ENCODE measurements around the gene TBCK. TPM values are rescaled to one million over a fixed set of nuclear protein-coding genes. Genes with fewer than 3 reads are reported as not detected.

The TBCK gene
- total RNA-seq, 1 experiment from 2014 or later: 7.6 TPM

DNA sequence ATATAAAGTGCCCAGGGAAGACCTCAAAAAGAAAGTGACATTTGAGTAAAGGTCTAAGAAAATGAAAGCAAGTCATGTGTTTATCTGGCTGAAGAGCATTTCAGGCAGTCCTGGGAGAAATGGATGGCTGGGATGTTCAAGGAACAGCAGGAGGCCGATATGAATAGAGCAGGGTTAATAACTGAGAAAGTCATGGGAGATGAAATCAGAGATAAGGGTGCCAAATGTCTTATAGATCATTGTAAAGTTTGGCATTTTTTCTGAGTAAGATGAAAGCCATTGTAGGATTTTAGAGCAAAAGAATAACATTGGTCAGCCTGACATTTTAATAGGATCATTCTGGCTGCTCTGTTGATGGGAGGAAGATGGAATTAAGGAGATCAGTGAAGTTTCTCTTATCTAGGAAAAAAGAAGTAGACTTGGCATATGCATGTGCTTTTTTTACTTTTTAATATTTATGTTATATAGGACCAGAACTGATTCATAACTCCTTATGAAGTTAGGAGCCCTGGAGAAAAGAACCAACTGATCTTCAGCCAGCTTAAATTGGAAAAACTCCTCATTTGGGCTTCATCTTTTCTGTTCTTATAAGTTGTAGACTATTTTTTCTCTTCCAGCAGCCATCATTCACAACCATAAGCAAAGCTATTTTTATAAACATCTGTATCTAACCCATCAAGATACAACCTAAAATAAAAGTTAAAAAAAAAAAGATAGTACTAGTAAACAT, 18.9 kb upstream of the TBCK start:
- no peak overlapping the region for H2AFZ ChIP-seq (ENCODE audit: low read length)
- ChIA-PET CTCF (no interaction called here), POLR2A (ENCODE audit: unreplicated experiment) (no interaction called here)
- no peak overlapping the region for H3K9ac ChIP-seq (ENCODE audit: low read length)
- H3F3A ChIP-seq (ENCODE audit: low read length, unreplicated experiment): no peaks in the 10 kb centered on the region
- BruUV-seq (replicated peaks): no TSS peak
- H3K9me3 ChIP-seq (ENCODE audit: low read length): no peaks in the 10 kb centered on the region
- H3K27me3 ChIP-seq (ENCODE audit: low read length): no peaks in the 10 kb centered on the region
- H3K9me2 ChIP-seq (replicated peaks; ENCODE audit: low read length): no peaks in the 10 kb centered on the region
- H4K20me1 ChIP-seq (ENCODE audit: low read length): no peaks in the 10 kb centered on the region
- no peaks in the 10 kb centered on the region for H3K4me1 ChIP-seq (ENCODE audit: insufficient read depth, low read length)
- no peak overlapping the region for H3K27ac ChIP-seq (ENCODE audit: low read length)
- no peak for TF ChIP-seq EZH2phosphoT487 (IDR thresholded peaks at IDR 0.05; ENCODE audit: borderline replicate concordance, low read length)
- TF ChIP-seq CTCF (conservative IDR thresholded peaks at IDR 0.05; ENCODE audit: low read depth, low read length): no peak
- no peak for TF ChIP-seq EZH2 (IDR thresholded peaks at IDR 0.05; ENCODE audit: low read length, unreplicated experiment)
- ATAC-seq: no peak
- intact Hi-C loops (cut with micrococcal nuclease): no loop called here
- H3K36me3 ChIP-seq (ENCODE audit: low read depth, low read length): peaks cover 36% of the 10 kb centered on the region
- no peak overlapping the region for H3K4me3 ChIP-seq (ENCODE audit: low read length)
- H3K79me2 ChIP-seq (ENCODE audit: low read length): no peaks in the 10 kb centered on the region
- no peak for DNase-seq
- H3K4me2 ChIP-seq (ENCODE audit: low read length): no peak overlapping the region

- H3F3A ChIP-seq (ENCODE audit: low read length, unreplicated experiment): peaks cover 2% of the 10 kb centered on the region
- CTCF ChIA-PET: no interaction called here
- no peak overlapping the region for H3K9ac ChIP-seq (ENCODE audit: low read length)
- no peak overlapping the region for H3K27ac ChIP-seq (ENCODE audit: low read length)
- BruUV-seq (replicated peaks): no TSS peak
- ATAC-seq: no peak
- peaks cover 38% of the 10 kb centered on the region for H3K36me3 ChIP-seq (ENCODE audit: low read depth, low read length)
- no peaks in the 10 kb centered on the region for H3K4me1 ChIP-seq (ENCODE audit: insufficient read depth, low read length)
- H3K4me3 ChIP-seq (ENCODE audit: low read length): no peak overlapping the region
- no peak for DNase-seq
- H4K20me1 ChIP-seq (ENCODE audit: low read length): no peaks in the 10 kb centered on the region
- no peaks in the 10 kb centered on the region for H3K9me2 ChIP-seq (replicated peaks; ENCODE audit: low read length)
- H3K27me3 ChIP-seq (ENCODE audit: low read length): no peaks in the 10 kb centered on the region
- H3K9me3 ChIP-seq (ENCODE audit: low read length): no peaks in the 10 kb centered on the region
- intact Hi-C loops (cut with micrococcal nuclease): no loop called here
- no peak overlapping the region for H2AFZ ChIP-seq (ENCODE audit: low read length)
- H3K4me2 ChIP-seq (ENCODE audit: low read length): no peak overlapping the region
- POLR2A ChIA-PET (ENCODE audit: unreplicated experiment): no interaction called here
- no peaks in the 10 kb centered on the region for H3K79me2 ChIP-seq (ENCODE audit: low read length)
- TF ChIP-seq CTCF (conservative IDR thresholded peaks at IDR 0.05; ENCODE audit: low read depth, low read length): no peak
- no peak for TF ChIP-seq EZH2phosphoT487 (IDR thresholded peaks at IDR 0.05; ENCODE audit: borderline replicate concordance, low read length)
- no peak for TF ChIP-seq EZH2 (IDR thresholded peaks at IDR 0.05; ENCODE audit: low read length, unreplicated experiment)
Observed at GRCh38 chr4:106333186-106333585, 17.2 kb upstream of the TBCK start.

GRCh38 chr4:106329041-106329618, 13.1 kb upstream of the TBCK start:
- intact Hi-C loops (cut with micrococcal nuclease): loop anchor here (1.0 kb wide), 2 partner anchors 173 to 480 kb away; no protein-coding TSS in a partner anchor
- ATAC-seq: peak; percentile 70

More at GRCh38 chr4:106329041-106329618, 13.1 kb upstream of the TBCK start:
- Histone ChIP-seq H2AFZ (ENCODE audit: low read length) (no peak overlapping the region), H3K9me2 (replicated peaks; ENCODE audit: low read length) (no peaks in the 10 kb centered on the region), H3K9ac (ENCODE audit: low read length) (no peak overlapping the region), H3K9me3 (ENCODE audit: low read length) (no peaks in the 10 kb centered on the region), H3K27ac (ENCODE audit: low read length) (no peak overlapping the region), H4K20me1 (ENCODE audit: low read length) (no peaks in the 10 kb centered on the region), H3K27me3 (ENCODE audit: low read length) (no peaks in the 10 kb centered on the region), H3K79me2 (ENCODE audit: low read length) (no peaks in the 10 kb centered on the region), H3F3A (ENCODE audit: low read length, unreplicated experiment) (peaks cover 3% of the 10 kb centered on the region), H3K4me3 (ENCODE audit: low read length) (no peak overlapping the region), H3K4me2 (ENCODE audit: low read length) (no peak overlapping the region), H3K4me1 (ENCODE audit: insufficient read depth, low read length) (no peaks in the 10 kb centered on the region), H3K36me3 (ENCODE audit: low read depth, low read length) (peaks cover 43% of the 10 kb centered on the region)
- CTCF ChIA-PET: interaction anchor here (0.7 to 0.8 kb wide), 3 partner anchors 25 to 60 kb away, joined by 3 to 8 read pairs (median 6); no protein-coding TSS in a partner anchor
- TF ChIP-seq CTCF (conservative IDR thresholded peaks at IDR 0.05; ENCODE audit: low read depth, low read length) (peak; percentile 67), EZH2phosphoT487 (IDR thresholded peaks at IDR 0.05; ENCODE audit: borderline replicate concordance, low read length) (no peak)
- DNase-seq: peak; percentile 51
- POLR2A ChIA-PET (ENCODE audit: unreplicated experiment): no interaction called here
- BruUV-seq (replicated peaks): no TSS peak

Data from PC-3 (cell line).